GM19395 (cell line): ENCODE results near the gene FNDC3B.

Experiments
- ATAC-seq: cut with Tn5 transposase; IDR thresholded peaks from one replicate; pipeline ENCODE4 v1.9.1; 2021; ENCODE audit warnings: mild to moderate bottlenecking, moderate library complexity; ENCODE audit not compliant: unreplicated experiment

Gene FNDC3B

DNA sequence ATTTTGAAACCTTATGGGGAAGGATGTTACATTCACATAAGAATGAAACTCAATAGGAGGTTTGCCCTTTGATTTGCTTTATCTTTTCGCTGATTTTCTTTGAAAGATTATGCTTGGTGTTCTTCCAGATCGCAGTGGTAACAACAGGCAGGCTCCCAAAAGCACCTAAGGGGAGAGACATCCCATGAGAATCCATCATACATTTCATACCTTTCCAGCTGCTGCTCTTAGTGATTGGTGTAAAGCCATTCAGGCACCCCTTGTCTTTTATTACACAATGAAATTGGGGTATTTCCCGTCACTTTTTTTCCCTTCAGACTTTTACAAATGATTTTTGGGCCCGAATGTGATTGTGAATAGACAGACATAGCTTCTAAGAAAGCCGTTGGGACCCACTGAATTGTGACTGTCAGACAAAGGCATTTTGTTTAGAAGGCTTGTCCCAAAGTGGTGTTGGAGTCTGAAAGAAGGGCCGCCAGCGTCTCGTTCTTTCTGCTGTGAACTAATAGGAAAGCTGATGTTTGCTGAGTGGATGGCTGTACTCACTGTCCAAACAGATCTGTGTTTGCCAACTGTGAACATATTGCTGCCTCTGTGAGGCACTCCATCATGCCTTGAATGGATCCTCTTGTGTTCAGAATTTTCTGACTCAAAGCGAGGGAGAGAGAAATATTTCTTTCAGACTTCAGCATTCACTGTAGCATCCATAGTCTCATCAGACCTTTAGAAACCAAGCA is 164.3 kb downstream of the FNDC3B start:
- no peak for ATAC-seq

DNA sequence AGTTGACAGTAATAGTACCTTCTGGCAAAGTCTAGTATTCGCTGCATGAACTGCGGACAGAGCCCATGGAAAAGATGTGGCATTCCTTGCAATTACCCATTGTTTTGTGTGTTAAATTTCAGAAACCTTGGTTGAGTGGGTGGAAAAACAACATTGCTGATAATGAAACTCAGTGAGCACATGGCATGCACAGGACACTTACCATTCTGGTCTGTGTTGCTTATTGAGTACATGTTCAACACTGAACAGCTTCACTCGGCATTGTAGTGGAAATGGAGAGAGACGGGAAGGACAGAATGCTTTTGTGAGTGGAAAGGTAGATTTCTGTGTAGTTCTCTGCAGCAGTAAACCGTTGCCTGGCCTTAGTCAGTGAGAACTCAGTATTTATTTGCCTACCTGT is 165.3 kb downstream of the FNDC3B start:
- no peak for ATAC-seq

- ATAC-seq = no peak
These were observed 169.4 kb downstream of the FNDC3B start for GRCh38 chr3:172208586-172209332.

- ATAC-seq = no peak
These were observed 170.2 kb downstream of the FNDC3B start for GRCh38 chr3:172209333-172210321.

DNA sequence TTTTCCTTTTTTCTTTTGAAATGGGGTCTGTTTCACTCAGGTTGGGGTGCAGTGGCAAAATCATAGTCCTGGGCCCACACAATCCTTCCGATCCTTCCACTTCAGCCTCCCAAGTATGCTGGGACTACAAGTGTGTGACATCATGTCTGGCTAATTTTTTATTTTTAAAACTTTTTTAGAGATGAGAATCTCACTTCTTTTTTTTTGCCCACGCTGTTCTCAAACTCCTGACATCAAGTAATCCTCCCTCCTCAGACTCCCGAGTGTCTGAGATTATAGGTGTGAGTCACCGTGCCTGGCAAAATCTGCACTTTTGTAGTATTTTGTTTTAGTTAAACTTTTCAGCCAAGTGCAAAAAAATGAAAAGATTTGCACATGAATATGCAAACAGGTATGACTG is 171.0 kb downstream of the FNDC3B start:
- ATAC-seq = no peak

DNA sequence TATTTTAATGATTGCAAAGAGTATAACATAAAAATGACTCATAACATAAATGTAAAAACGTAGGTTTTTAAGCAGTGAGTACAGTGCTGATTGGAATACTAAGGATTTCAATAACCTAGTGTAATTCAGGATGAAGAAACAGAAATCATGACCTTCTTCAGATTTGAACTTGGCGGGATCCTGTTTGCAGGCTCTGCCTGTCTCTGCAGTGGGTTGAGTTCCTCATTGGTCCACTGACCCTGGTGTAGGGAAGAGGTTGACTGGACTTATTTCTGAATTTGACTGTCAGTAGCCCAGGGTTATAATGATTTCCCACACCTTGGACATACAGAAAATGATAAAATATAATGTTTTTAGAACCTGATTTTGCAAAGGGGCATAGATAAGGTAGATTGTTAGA is 171.7 kb downstream of the FNDC3B start:
- no peak for ATAC-seq

GRCh38 chr3:172213200-172213599 is 173.8 kb downstream of the FNDC3B start:
- ATAC-seq = no peak

GRCh38 chr3:172213904-172214303 is 174.5 kb downstream of the FNDC3B start:
- no peak for ATAC-seq

DNA sequence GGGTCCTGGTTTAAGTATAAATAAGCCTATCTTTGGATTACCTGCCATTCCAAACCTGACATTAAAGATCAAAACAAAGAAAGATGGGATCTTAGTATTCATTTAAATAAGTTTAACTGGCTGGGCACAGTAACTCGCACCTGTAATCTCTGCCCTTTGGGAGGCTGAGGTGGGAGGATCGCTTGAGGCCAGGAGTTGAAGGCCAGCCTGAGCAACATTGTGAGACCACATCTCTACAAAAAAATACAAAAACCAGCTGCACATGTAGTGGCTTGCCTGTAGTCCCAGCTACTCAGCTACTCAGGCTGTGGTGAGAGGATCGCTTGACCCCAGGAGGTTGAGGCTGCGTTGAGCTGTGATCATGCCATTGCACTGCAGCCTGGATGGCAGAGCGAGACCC is 176.9 kb downstream of the FNDC3B start:
- ATAC-seq = no peak

DNA sequence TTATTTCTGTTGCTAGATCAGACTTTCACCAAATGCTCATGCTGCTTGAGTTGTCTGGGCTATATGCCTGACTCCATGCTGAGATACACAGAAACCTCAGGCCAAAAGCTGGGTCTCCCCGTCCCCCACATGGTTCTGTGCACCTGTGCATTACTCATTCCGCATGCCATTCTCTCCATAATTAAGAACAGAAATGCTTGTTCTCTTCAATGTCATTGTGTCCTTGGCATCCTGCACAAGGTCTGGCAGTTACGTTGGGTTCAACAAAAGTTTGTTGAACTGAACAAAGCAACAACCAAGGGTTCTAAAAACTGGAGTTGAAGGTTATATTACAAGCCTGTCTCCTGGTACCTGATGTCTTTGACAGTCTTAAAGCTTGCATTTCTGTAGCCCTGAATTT is 177.5 kb downstream of the FNDC3B start:
- ATAC-seq = no peak

DNA sequence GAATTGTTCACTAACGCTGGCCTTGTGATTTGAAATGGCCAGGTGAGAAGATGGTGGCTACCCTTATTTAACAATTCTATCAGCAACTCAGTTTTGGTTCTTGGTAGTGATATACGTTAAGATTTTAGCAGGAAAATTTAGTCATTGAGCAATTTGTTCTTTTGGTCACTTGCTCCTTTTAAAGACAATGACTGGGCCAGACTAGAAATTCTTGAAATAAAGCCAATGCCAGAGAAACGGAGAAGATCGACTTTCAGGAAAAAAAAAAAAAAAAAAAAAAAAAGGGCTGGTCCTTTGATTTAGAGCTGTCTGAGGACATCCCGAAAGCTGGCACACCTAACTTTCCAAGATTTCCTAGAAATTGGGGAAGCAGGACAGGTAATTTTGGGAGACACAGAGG is 178.5 kb downstream of the FNDC3B start:
- no peak for ATAC-seq

DNA sequence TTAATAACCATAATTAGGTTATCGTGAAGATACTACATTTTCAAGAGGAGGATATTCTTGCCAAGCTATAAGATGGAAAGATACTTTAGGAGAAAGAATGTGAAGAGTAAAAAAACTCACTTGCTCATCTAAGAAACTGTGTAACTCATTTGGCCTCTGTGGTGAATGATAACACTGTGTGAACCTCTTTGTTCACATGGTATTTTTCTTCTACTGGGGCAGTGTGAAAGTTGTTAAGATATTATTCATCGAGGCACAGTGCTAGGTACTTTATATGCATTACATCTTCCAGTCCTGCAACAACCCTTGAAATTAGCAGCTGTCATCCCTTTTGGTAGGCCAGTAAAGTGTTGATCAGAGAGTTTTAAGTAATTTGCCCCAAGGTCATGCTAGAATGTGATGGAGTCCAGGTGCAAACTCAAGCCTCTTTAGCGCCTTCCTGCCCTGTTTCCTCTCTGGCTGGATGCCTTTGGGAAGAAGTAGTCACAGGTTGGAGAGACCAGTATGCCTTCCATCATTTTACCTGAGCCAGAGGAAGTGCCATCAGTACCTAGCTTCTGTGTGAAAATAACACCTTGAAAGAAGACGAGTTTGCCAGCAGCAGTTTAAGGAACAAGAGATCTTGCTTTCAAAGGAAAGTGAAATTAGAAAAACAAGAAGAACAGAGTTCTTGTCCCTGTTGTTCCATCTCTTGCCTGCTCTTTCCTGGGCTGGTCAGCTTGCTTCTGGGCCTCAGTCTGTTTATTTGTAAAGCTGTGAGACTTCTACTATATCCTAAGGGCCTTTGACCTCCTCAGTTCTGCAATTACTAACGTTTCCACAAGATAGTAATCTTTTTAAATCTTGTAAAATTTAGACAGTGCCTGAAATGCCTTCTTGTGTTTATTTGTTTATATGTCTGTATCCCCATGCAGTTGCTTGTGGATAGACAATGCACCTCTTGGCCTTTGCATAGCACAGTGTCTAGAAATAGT is 179.3 kb downstream of the FNDC3B start:
- peak; percentile 50 for ATAC-seq

GRCh38 chr3:172219750-172220149 is 180.4 kb downstream of the FNDC3B start:
- no peak for ATAC-seq

DNA sequence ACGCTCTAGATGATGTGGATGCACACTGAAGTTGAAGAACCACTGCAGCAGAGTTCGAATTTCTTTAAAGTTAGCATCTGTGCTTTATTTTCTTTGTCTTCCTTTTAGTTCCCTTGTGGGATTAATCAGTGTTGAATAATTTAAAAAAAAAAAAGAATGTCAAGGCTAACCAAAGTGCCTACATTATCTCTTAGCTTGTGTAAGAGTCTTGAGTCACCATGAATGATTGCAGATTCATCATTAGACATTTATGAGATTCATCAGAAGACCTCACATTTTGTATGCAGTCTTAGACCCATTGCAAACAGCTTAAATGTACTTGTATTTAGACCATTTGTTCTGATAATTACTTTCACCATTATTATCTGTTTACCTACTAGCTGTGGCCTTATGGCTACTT is 182.2 kb downstream of the FNDC3B start:
- ATAC-seq = no peak

DNA sequence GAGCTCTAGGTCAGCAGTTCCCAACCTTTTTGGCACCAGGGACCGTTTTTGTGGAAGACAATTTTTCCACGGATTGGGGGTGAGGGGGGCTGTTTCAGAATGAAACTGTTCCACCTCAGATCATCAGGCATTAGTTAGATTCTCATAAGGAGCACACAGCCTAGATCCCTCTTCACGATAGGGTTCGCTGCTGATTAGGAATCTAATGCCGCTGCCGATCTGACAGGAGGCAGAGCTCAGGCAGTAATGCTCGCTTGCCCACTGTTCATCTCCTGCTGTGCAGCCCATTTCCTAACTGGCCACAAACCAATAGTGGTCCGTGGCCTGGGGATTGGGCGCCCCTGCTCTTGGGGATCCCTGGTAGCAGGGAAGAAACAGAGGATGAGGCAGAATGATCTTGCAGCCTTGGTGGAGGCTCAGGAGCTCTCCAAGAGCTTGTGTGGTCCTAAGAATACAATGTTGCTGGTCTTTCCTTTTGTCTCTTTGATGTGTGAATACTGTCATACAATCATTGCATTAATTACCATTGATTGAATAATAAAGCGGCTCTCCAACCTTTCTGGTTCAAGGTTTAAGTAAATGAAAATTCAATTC is 183.2 kb downstream of the FNDC3B start:
- ATAC-seq = no peak

GRCh38 chr3:172223870-172224269 is 184.5 kb downstream of the FNDC3B start:
- no peak for ATAC-seq

DNA sequence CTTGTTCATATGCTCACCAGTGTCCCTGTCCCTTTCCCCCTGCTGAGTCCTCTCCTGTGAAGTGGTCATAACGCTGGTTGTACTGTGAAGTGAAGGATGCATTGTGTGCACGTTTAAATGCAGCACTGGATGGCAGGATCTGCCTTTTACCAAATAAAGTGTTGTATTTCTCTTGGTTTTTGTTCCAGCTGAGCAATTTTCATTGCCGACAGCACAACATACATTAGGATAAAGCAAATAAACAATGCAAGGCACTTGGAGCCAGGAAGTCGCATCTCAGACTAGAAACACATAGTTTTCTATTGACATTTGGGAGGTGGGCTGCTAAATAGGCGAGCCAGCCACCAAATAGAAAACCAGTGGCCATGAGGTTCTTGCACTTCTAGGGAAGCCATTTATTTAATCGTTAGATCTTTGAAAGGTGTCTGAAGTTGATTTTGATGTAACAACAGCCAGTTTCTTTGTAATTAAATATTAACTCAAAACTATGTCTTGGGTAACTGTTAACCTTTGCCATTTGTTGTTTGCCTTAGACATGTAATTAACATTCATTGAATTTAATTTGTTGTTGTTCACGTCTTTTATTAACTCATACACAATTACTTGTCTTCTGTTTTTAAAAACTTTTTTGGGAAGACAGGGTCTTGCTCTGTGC is 185.3 kb downstream of the FNDC3B start:
- ATAC-seq = no peak

DNA sequence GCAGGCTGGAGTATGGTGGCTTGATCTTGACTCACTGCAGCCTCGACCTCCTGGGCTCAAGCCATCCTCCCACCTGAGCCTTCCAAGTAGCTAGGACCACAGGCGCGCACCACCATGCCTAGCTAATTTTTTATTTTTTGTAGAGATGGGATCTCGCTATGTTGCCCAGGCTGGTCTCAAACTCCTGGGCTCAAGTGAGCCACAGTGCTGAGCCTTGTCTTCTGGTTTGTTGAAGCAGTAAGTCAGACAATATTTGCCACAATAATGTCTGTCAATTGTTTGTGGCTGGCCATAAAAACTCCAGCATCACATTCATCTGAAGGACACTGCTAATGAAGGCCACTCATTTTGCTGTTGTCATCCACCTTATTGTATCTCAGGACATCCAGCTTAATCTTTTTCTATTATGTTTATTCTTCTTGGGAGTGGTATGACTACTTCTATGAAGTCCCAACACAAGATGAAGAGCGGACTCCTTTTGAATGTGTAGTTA is 185.9 kb downstream of the FNDC3B start:
- ATAC-seq = no peak

DNA sequence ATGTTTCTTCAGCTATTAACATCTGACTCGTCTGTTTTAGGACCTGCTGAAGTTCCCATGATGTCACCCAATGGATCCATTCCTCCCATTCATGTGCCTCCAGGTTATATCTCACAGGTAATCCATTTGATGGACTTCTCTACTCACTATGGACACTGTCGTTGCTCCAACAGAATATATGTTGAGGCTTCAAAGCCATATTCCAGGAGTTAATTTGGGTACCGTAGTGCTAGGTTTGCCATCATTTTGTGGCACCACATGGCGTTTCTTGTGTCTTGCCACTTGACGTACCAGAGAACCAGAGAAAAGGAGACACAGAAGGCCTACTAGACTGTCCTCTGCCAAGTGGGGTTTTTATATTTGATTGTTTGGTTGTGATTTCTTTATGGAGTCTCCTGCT is 187.5 kb downstream of the FNDC3B start:
- no peak for ATAC-seq
